IPS DF 6.9 (cell line): Measurements from ENCODE around the gene MBD5.
"Not testable (repeated sequence)": the region's sequence is repeated elsewhere in the genome, so short reads cannot be mapped to it uniquely, and the experiment has no call there.

Source experiments
- DNase-seq: peaks from one replicate; pipeline ENCODE4 v3.0.0-alpha.2; 2013; ENCODE audit warnings: low read depth, low spot score
- H3K27ac ChIP-seq: one replicate; pipeline ENCODE4 v1.5.1; 2013; ENCODE audit warnings: low read length, control low read depth
- H3K27me3 ChIP-seq: 2 replicates; pipeline ENCODE4 v1.6.1; 2013; ENCODE audit warnings: mild to moderate bottlenecking, low read length; ENCODE audit not compliant: control insufficient read depth, insufficient read depth
- H3K36me3 ChIP-seq: 2 replicates; pipeline ENCODE4 v1.6.1; 2013; ENCODE audit warnings: low read length; ENCODE audit not compliant: control insufficient read depth, insufficient read depth
- H3K4me1 ChIP-seq: 2 replicates; pipeline ENCODE4 v1.6.1; 2013; ENCODE audit warnings: low read length; ENCODE audit not compliant: control insufficient read depth, insufficient read depth
- H3K4me3 ChIP-seq: 2 replicates; pipeline ENCODE4 v1.5.1; 2013; ENCODE audit warnings: mild to moderate bottlenecking, low read length
- H3K9me3 ChIP-seq: 2 replicates; pipeline ENCODE4 v1.6.1; 2013; ENCODE audit warnings: low read length, inconsistent platforms; ENCODE audit not compliant: control insufficient read depth, insufficient read depth
- WGBS: extraction: QIAGEN DNeasy Blood & Tissue Kit; methylation state at CpG from one replicate; pipeline ENCODE4 v1.1.7; 2013; ENCODE audit warnings: mixed read lengths, missing lambda C conversion rate; ENCODE audit not compliant: insufficient read length, insufficient coverage; 5-methylcytosine and 5-hydroxymethylcytosine counted together

The MBD5 gene

DNA sequence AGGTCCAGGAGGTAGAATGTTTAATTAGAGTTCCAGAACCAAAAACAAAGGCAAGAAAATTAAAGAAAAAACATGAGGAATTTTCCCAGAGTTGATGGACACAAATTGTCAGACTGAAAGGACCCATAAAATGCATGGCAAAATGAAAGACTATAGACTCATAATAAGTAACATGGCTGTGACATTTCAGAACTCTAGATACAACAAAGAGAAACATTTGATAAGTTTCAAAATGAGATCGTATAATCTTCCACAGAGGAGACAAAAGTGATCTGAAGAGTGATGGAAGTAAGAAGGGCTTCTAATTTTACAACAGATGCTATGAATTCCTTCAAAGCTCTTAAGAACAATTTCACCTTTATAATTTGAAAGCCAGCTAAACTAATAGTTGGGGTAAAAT lies 20.8 kb upstream of the MBD5 start:
- H3K4me3 ChIP-seq: no peak overlapping the region
- H3K4me1 ChIP-seq: no peaks in the 10 kb centered on the region
- H3K27ac ChIP-seq: no peak overlapping the region
- DNase-seq: no peak
- H3K36me3 ChIP-seq: peaks cover 3% of the 10 kb centered on the region; the same call in 1 of the 2 replicates
- WGBS: no CpG with 5 or more reads among the region's 1 CpG
- no peaks in the 10 kb centered on the region for H3K9me3 ChIP-seq
- no peaks in the 10 kb centered on the region for H3K27me3 ChIP-seq

DNA sequence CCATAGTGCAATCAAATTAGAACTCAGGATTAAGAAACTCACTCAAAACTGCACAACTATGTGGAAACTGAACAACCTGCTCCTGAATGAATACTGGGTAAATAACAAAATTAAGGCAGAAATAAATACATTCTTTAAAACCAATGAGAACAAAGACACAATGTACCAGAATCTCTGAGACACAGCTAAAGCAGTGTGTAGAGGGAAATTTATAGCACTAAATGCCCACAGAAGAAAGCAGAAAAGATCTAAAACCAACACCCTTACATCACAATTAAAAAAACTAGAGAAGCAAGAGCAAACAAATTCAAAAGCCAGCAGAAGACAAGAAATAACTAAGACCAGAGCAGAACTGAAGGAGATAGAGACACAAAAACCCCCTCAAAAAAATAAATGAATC lies 18.5 kb upstream of the MBD5 start:
- H3K27me3 ChIP-seq, H3K27ac ChIP-seq, DNase-seq, H3K4me1 ChIP-seq, H3K36me3 ChIP-seq, H3K4me3 ChIP-seq, H3K9me3 ChIP-seq: not testable (repeated sequence)

DNA sequence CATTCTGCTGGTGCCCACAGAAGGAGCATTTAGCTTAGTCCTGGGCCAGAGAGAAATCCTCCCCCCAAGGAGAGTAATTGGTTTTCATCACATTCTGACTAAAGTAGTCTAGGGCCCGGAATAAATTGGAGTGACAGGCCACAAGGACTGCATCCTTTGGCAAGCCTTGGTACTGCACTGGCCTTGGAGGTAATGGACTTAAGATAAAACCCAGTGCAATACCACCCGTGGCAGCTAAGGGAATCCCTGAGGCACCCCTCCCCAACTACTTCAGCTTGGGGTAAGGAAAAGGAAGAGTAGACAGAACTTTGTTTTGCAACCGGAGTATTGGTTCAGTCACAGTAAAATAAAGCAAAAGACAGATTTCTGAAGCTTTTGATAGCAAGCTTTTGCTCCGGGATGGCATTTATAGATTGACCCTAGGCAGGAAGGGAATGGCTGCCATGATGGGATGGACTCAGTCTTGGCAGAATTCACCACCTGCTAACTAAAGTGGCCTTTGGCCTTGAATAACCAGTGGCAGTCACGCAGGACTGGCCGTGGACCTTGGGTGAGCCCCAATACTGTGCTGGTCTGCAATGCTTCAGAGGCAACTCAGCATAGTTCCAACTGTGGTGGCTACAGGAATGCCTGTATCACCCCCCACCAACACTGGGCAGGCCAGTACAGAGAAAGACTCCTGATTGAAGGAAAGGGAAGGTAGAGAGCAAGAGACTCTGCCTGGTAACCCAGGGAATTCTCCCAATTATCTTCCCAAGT lies 14.5 kb upstream of the MBD5 start:
- no peak for DNase-seq
- Histone ChIP-seq H3K4me1 (no peaks in the 10 kb centered on the region; the same call in 1 of the 2 replicates), H3K36me3 (no peaks in the 10 kb centered on the region), H3K27ac (no peak overlapping the region), H3K4me3 (no peak overlapping the region), H3K27me3 (no peaks in the 10 kb centered on the region), H3K9me3 (no peaks in the 10 kb centered on the region)
- WGBS: no CpG with 5 or more reads among the region's 6 CpGs

GRCh38 chr2:148007219-148007900 lies 13.5 kb upstream of the MBD5 start:
- Histone ChIP-seq H3K4me3 (no peak overlapping the region), H3K4me1 (no peaks in the 10 kb centered on the region; the same call in 1 of the 2 replicates), H3K27me3 (no peaks in the 10 kb centered on the region), H3K9me3 (no peaks in the 10 kb centered on the region), H3K27ac (no peak overlapping the region), H3K36me3 (no peaks in the 10 kb centered on the region)
- no CpG with 5 or more reads among the region's 5 CpGs for WGBS
- DNase-seq: no peak

GRCh38 chr2:148008411-148008810 lies 12.5 kb upstream of the MBD5 start:
- H3K27me3 ChIP-seq, DNase-seq, H3K36me3 ChIP-seq, H3K4me3 ChIP-seq, H3K27ac ChIP-seq, H3K4me1 ChIP-seq, H3K9me3 ChIP-seq: not testable (repeated sequence)
- WGBS: no CpG with 5 or more reads among the region's 7 CpGs

DNA sequence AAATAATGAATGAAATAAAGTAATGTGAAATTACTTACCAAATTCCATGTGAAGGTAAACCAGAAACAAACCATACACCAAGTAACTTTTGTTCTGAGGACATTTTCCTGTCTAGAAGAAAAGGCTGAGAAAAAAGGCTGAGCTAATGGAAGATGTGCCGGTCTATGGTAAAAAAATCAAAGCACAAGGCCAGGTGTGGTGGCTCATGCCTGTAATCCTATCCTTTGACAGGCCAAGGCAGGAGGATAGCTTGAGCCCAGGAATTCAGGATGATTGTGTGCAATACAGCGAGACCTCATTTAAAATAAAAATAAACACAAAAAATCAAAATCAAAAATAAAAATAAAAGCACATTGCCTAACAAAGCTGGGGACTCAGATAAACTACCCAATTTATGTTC lies 7.0 kb upstream of the MBD5 start:
- no peak for DNase-seq
- WGBS: no CpG with 5 or more reads among the region's 2 CpGs
- Histone ChIP-seq H3K4me1 (no peaks in the 10 kb centered on the region), H3K36me3 (no peaks in the 10 kb centered on the region), H3K9me3 (no peaks in the 10 kb centered on the region), H3K27me3 (no peaks in the 10 kb centered on the region), H3K27ac (no peak overlapping the region), H3K4me3 (no peak overlapping the region)

DNA sequence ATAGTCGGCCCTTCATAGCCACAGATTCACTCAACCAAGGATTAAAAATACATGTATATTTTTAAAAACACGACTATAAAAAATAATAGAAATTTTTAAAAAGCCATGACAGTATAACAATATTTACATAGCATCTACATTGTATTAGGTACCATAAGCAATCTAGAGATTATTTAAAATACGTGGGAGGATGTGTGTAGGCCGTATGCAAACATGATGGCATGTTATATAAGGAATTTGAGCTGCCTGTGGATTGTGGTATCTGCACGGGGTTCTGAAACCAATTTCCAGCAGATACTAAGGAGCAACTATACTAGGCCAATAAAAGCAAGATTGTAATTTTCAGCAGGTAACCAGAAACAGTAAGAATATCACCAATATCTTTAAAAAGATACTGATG lies 6.3 kb upstream of the MBD5 start:
- Histone ChIP-seq H3K36me3 (no peaks in the 10 kb centered on the region), H3K4me1 (no peaks in the 10 kb centered on the region), H3K9me3 (no peaks in the 10 kb centered on the region), H3K4me3 (no peak overlapping the region), H3K27ac (no peak overlapping the region), H3K27me3 (no peaks in the 10 kb centered on the region)
- DNase-seq: no peak
- no CpG with 5 or more reads among the region's 5 CpGs for WGBS

DNA sequence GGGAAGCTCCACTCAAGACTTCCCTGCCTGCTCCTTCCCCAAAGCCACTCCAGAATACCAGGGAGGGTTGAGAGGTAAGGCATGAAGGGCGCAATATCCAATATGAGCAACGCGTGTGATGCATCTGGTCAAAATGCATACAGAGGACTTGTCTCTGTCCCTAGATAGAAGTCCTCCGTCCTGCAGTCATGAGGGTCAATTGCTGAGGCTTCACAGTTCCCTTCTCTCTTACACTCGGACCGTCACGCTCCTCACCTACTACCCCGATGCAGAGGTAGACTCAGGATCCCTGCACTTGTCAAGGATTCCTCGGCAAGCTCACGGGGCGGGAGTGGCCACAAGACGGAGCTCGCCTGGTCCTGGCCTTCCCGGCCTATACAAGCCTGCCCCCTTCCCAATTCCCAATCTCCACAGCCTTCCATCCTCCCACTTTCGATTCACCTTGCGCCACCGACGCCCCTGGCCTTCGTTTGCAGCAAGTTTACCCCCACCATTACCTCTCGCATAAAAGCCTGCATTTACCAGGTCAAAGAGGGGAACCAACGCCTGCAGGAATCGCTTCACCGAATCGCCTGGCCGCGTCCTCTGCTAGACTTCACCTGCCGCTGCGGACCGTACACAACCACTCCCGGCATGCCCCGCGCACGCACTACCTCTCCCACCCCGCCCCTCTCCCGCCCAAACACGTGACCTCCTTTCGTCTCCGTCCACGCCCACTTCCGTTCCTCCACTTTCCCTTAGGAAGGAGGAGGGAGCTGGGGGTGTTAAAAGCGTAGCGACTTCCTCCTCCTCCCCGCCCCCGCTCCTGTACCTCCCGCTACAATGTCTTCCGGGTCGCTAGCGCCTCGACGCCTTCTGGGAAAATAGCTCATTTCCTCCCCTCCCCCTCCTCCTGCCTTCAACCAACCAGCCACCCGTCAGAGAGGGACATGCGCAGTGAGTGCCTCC lies 506 bp upstream of the MBD5 start, which contains the start of gene ORC4:
TSS of gene ORC4 (minus strand) at position 627 of the 948 bp plus-strand sequence. CDS start 44,779 bp downstream, outside the sequence.
- Histone ChIP-seq H3K9me3 (no peaks in the 10 kb centered on the region), H3K4me1 (no peaks in the 10 kb centered on the region), H3K27me3 (no peaks in the 10 kb centered on the region), H3K27ac (no peak within 1 kb of the TSS), H3K36me3 (no peaks in the 10 kb centered on the region), H3K4me3 (peak within 1 kb of the TSS; percentile 92)
- WGBS: no CpG with 5 or more reads among the region's 52 CpGs
- DNase-seq: peak; percentile 98

DNA sequence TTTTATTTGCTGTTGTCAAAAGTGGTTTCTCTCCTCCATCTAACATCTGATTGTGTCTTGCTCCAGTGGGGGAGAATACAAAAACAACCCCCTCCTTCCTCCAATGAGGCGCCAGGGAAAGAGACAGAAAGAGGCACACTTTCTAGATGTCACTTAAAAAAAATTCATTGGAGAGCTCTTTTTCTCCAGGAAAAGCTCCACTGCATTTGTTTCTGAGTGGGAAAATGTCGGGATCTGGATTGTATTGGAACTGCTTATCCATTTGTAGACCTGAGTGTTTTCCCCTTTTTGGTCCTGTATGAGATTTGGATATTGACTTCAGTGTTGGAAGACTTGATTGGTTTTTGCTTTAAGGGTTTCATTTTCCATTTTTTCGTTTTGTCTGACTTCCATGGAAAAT lies 995 bp downstream of the MBD5 start:
- no CpG with 5 or more reads among the region's 3 CpGs for WGBS
- Histone ChIP-seq H3K4me1 (no peaks in the 10 kb centered on the region), H3K27me3 (no peaks in the 10 kb centered on the region), H3K9me3 (no peaks in the 10 kb centered on the region), H3K36me3 (no peaks in the 10 kb centered on the region), H3K4me3 (peak overlapping the region; percentile 50; the same call in 1 of the 2 replicates), H3K27ac (no peak overlapping the region)
- no peak for DNase-seq

- Histone ChIP-seq H3K4me3 (no peak overlapping the region), H3K4me1 (no peaks in the 10 kb centered on the region), H3K27ac (no peak overlapping the region), H3K27me3 (no peaks in the 10 kb centered on the region), H3K9me3 (no peaks in the 10 kb centered on the region), H3K36me3 (no peaks in the 10 kb centered on the region)
- DNase-seq: no peak
- WGBS: no CpG with 5 or more reads among the region's 1 CpG
These were observed 1.5 kb downstream of the MBD5 start for GRCh38 chr2:148022351-148022750.
